GM19239 (cell line): ENCODE data around the gene TBX4.

Experiments
- DNase-seq: peaks from one replicate; pipeline ENCODE4 v3.0.0; 2011; ENCODE audit warnings: low spot score; ENCODE audit not compliant: insufficient read length
- FAIRE-seq: peaks from 2 replicates; lab custom pipeline; 2011; peaks lifted over from hg19 to GRCh38; lab: Jason Lieb, UNC

The TBX4 gene

DNA sequence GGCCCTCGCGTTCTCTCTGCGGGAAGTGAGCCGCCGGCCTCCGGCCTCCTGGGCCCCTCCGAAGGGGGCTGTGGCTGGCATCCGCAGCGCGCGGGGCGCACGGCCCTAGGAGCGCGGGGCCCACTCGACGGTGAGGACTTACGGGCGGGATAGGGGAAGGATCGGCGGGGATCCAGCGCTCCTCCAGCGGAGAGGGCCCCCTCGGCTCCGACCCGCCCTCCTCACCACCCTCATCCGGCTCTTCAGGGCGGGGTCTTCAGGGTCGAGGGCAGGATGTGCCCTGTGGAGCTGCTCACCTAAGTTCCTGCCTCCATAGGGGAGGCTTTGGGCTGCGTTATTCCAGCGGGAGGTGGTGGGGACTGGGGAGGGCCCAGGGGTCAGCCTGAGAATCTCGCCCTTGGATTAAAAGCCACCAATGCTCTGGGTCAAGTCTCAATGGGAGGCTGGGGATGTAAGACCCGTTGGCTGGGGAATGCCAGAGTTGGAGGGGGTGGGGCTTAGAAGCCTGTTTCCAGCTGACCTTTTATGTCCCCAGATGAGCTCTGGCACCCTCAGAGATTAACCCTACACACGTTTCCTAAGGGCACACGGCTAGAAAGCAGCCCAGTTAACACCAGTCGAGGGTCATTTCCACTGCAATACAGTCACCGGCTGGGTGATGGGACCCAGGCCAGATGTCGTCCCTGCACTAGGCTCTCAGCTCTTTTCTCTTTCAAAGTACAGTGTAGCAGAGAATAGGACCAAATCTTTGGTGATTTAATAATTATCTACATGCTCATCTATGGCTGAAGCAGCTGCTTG, 39.2 kb upstream of the TBX4 start:
- no peak for DNase-seq
- FAIRE-seq = no peak

DNA sequence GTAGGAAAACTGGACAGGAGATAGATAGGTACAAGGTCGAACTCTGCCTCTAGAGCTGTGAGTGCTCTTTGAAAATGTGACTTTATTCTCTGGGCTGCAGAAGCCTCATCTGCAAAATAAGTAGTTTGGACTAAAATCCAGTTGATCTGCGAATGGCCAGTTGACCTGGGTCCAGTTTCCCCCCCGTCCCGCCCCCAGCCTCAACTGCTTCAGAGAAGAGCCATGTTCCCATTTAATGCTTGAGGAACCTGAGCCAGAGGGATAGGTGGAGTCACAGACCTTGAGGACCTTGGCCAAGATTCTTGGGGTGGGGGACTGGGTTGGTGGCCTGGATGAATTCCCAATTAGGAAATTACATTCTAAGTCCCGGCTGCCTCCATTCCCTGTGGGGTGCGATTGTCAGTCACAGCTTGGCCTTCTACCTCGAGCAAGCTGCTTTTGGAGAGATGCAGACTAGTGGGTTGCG, 38.5 kb upstream of the TBX4 start:
- FAIRE-seq (no peak), DNase-seq (no peak)

DNA sequence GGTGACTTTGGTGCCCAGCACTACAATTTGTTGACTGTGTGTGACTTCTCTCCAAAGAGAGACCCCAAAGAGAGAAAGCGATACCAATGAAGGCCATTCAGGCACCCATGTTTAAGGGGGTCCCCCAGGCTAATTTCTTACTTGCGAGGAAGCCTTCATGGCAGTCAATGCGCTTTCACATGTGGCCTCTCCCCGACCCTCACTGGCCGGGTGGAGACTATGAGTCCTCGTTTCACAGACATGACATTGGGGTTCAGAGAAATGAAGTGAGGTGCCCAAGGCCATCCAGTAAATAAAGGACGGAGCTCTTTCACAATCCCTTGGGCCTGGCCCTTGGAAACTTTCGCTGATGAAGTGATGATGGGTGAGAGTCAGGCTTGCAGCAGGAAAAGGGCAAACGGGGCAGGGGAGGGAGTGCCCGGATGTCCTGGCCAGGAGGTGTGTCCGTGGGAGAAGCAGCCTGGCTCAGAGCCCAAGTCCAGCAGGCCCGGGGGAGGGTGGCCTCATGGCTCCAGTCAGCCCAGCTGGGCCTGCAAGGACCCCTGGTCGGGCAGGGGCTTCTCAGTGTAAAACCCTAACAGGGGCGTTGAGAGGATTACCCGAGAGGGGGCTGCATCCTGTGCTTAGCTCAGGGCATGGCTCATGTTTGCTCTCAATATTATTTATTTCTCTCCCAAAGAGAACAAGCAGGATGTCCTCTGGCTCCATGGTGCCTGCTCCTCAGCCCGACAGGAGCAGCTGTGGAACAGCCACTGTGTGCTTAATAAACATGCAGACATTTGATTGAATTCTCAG, 37.9 kb upstream of the TBX4 start:
- DNase-seq (no peak), FAIRE-seq (no peak)

DNA sequence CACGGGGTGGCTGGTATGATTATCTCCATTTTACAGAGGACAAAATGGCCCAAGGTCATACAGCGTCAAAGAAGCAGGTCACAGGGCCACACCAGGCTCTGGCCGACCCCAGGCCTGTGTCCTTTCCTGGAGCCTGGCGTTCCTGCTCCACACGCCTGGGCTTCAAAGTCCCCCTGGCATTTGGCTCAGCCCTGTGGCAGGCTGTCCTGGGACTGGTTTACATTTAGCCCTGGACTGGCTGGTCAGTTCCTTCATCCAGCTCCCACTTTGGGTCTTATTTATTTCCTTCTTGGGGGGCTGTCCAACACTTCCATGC, 37.3 kb upstream of the TBX4 start:
- FAIRE-seq (no peak), DNase-seq (no peak)

DNA sequence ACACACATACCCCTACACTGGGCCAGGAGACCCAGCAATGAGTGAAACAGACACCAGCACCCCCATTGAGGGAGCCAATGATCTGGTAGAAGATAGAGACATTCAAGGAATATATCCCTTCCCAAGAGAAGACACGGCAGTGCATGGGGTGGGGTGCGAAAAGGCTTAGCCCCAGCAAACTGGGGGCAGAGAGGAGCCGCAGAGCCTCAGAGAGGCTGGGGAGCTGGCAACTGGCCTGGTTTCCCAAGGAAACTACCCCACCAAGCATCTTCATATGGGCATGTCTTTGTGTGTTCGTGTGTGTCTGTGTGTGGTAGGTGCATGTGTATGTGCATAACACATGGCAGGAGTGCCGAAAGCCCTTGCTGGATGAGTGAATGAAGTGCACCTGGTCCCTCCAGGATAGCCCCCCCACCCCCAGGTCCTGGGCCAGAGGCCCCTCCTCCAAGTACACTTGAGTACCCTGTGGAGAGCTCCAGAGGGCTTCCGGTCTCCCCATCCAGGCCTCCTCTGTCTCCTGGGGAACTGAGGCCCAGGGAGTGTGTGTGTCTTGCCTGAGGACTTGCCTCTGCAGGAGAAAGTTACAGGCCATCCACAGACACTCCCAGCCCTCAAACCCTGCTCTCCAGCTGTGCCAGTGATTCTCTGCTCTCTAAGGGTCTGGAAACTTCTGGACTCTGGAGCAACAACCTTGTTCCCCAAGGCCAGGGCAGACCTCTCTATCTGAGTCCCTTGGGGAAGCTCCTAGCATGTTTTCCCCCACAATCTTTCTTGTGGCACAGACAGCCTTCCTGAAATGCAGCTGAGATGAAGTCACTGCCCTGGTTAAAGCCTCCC, 36.6 kb upstream of the TBX4 start:
- DNase-seq (no peak), FAIRE-seq (no peak)

DNA sequence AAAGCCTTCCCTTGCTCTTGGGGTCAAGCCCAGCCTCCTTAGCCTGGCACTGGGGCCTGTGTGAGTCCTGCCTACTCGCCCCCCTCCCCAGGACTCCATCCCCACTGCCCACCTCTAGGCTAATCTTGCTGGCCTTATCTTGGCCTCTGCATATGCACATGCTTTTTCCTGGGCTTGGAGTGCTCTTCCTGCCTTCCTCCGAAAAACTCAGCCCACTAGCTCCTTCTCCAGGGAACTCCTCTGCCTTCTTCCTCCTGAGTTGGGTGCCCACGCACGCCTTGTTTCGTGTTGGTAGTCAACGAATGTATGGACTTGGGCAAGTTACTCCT, 36.0 kb upstream of the TBX4 start:
- no peak for FAIRE-seq

DNA sequence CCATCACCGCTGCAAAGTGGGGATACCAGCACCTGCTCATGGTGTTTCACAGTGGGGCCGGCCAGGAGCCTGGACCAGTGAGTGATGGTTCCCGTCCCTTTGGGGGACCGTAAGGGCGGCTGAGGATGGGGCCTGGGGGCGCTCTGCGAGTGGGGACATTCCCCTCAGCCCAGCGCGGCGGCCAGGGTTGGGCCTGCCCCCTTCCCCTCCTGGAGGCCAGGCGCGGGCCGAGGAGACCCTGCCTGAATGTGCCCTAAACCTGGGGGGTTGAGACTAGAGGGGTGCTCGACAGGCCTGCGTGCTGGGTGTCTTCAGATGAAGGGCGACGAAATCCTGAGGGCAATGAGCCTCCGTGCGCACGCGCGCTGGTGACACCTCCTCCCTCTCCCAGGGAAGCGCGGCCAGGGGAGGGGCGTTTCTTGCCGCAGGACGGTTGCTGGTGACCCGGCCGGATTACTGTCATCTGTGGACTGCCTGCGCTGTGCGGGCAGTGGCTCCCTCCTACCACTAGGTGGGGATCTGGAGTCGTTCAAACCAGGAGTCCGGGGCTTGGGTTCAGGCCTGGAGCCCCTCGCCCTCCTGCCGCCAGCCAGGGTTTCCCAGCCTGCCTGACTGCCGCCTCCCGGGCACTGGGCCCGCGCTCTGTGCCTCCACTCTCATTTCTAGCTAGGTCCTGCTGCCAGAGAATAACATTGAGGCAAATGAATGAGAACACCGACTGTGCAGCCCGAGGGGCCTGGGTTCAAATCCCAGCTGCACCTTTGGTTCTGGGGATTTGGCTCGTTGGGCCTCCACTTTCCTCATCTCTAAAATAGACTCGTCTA, 35.5 kb upstream of the TBX4 start:
- peak; percentile 62 for FAIRE-seq
- DNase-seq = peak; percentile 69

More for the DNA sequence above, 36.0 kb upstream of the TBX4 start:
- DNase-seq = no peak

DNA sequence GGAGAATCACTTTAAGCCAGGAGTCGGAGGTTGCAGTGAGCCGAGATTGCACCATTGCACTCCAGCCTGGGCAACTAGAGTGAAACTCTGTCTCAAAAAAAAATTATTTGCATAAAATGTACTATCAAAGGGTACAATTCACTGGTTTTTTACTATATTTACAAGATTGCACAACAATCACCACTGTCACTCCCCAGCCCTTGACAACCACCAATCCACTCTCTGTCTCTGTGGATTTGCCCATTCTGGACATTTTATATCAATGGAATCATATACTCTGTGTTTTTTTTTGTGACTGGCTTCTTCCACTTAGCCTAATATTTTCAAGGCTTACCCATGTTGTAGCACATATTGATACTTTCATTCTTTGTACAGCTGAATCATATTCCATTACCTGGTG, 33.8 kb upstream of the TBX4 start:
- FAIRE-seq = no peak

DNA sequence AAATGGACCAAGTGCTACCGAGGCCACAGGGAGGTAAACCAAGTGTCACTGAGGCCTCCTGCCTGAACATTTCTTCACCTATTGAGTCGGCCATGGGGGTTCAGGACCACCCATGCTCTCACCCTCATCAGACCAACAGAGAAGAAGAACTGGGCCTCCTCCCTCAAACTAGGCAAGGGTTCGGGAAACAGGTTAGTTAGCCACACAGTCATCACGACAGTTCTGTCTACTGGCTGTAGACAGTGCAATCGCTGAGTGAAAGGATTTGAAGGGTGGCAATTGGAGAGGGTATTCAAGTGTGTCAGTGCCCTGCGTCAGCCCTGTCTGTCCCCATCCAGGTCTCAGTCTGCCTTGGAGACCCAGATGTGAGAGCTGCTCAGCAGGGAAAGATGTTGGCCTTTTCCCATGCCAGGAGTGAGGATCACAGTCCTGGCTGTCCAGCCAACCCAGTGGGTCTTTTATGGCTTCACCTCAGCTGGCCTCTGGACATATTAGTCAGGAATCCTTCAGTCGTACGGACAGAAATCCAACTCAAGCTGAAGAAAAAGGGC, 32.7 kb upstream of the TBX4 start:
- DNase-seq (no peak), FAIRE-seq (no peak)

More for the DNA sequence above, 33.8 kb upstream of the TBX4 start:
- DNase-seq = no peak

DNA sequence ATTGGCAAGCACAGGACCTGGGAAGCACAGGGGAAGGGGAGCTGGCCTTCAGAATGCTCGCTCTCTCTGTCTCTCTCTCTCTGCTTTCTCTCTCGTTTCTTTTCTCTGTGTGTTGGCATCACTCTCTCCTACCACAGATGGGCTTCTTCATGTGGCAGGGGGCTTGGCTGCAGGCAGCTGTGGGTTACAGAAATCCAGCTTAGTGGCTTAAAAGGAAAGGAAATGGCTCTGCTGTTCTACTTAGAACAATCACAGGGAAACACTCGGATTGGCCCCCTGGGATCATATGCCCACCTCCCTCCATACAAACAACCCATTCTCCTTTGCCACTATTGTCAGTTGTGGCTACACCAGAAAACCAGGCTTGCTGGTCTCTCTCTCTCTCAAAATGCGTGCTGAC, 32.2 kb upstream of the TBX4 start:
- DNase-seq = no peak
- no peak for FAIRE-seq

DNA sequence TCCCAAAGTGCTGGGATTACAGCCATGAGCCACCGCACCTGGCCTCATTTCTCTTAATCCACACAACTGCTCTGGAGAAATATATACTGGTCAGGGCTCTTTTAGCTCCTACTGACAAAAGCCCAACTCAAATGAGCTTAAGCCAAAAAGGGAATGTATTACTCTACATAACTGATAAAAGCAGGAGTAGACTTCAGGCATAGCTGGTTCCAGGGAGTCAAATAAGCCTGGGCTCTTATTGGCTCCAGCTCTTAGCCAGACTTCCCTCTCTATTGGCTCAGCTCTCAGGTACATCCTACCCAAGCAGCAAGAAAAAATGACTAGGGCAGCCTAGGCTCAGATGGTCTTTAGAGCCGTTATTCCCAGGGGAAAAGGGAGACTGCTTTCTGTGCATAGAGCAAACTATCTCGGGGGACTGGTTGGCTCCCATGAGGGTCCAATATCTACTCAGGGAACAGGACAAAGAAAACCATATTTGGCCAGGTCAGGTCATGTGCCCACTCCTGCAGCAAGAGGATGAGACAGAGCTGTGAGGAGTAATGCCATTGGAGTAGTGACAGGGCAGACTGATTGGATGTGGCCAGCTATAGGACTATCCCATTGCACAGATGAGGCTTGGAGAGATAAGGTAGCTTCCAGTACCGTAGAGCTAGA, 31.4 kb upstream of the TBX4 start:
- no peak for FAIRE-seq
- no peak for DNase-seq

DNA sequence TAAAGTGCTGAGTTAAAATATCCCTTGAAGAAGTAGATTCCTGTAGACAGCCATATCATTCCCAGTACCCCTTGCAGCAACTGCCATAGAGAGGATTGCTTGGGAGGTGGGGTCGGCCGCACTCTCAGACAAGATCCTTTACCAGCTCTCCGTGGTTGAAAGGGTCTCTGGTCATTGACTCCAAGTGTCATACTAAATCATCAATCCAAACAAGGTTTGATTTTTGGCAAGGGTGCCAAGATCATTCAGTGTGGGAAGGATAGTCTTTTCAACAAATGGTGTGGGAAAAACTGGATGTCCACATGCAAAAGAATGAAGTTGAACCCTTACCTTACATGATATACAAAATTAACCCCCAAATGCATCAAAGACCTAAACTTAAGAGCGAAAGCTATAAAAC, 30.8 kb upstream of the TBX4 start:
- DNase-seq (no peak), FAIRE-seq (no peak)

DNA sequence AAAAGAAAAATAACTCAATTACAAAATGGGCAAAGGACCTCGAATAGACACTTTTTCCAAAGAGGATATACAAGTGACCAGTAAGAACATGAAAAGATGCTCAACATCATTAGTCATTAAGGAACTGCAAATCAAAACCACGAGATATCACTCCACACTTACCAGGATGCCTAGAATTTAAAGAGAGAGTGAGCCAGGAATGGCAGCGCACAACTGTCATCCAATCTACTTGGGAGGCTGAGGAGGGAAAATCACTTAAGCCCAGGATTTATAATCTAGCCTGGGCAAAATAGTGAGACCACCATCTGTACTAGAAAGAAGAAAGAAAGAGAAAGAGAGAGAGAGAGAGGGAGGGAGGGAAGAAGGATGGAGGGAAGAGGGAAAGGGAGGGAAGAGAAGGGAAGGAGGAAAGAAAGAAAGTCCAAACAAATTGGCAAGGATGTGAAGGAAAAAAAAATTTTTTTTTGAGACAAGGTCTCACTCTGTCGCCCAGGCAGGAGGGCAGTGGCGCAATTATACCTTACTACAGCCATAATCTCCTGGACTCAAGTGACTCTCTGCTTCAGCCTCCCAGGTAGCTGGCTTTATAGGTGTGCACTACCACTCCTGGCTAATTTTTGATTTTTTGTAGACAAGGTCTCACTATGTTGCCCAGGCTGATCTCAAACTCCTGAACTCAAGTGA, 30.0 kb upstream of the TBX4 start:
- DNase-seq = no peak
- no peak for FAIRE-seq

DNA sequence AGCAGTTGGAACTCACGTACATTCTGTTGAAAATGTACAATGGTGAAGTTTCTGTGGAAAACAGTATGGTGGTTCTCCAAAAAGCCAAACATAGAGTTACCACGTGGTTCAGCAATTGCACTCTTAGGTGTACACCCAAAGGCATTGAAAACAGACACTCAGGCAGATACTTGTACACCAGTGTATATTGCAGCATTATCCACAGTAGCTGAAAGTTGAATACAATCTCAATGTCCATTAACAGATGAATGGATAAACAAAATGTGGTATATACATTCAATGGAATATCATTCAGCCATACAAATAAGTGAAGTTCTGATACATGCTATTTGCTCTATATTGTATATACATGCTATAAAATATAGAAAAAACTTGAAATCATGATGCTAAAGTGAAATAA, 29.4 kb upstream of the TBX4 start:
- FAIRE-seq = no peak
- no peak for DNase-seq

DNA sequence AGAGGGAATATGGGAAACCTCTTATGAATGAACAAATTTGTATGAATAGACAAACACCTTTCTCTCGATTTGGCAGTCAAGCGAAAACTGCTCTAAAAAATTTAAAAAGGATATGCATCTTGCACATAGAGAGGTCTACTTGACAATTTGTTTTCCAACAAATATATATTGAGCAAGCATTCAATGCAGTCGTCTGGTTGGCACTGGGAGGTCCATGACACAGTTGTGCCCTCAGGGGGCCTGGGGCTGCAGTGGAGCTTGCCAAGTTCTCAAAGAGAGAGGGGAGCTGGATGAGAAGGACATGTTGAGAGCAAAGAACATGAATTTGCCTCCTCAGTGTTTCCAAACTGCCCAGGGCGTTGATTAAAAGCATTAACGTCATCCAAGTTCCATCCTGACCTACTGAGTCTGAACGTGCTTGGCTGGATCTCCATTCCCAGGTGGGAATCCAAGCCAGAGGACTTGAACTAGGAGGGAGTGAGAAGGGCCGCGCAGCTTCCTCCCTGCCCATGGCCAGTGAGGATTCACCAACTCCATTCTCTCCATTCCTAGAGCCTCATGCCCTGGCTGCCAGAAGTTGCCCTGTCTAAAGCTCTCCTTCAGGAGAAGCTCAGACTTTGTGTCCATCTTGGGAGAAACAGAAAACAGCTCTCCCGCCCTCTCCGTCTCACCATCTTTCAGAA, 28.1 kb upstream of the TBX4 start:
- no peak for FAIRE-seq
- DNase-seq = no peak

DNA sequence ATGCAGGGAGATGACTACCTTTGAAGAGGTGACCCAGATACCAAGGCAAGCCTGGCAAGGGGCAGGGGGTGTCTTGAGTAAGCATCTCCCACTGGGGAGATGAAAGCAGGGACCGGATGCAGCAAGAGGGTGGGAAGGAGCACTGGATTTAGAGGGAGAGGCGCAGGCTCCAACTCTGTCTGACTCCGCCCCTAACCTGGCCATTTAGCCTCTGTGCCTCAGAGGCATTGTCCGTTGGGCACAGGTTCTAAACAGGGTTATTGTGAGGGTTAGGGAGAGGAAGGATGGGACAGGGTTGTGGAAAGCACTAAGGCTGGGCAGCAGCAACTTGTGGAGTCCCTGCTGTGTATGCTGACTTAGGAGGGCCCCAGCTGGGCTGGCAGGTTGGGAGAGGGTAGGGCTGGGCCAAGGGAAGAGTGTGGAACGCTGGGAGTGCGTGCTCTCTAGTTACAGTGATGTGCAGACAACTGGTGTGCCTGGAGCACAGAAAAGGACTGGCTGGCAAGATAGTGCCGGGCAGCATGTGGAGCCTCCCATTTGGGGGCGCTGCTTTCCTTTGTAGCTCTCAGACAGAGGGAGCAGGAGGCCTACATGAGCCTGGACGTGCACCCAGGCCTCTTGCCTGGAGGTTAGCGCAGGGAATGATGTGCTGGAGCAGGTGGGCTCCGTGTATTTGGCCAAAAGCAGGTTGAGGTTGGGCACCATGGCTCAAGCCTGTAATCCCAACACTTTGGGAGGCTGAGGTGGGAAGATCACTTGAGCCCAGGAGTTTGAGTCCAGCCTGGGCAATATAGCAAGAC, 26.3 kb upstream of the TBX4 start:
- no peak for FAIRE-seq
- DNase-seq = no peak

DNA sequence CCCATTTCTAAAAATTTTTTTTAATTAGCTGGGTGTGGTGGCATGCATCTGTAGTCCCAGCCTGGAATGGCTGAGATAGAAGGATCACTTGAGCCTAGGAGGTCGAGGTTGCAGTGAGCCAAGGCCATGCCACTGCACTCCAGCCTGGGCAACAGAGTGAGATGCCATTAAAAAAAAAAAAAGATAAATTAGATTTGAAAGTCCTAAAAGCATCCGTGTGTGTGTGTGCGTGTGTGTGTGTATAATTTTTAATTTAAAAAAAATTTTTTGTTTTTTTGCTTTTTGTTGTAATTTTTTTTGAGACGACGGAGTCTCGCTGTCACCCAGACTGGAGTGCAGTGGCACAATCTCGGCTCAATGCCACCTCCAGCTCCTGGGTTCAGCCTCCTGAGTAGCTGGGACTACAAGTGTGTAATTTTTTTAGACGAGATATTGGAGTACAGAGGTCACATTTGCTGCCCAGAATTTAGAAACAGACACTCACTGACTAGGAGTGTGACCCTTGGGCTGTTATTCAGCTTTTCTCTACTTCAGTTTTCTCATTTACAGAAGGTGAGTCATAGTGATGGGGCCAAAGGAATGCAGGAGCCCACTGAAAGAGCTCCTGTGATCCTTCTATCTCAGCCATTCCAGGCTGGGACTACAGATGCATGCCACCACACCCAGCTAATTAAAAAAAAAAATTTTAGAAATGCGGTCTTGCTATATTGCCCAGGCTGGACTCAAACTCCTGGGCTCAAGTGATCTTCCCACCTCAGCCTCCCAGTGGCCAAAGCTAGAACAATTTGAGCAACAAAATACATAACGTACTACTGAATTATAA, 25.5 kb upstream of the TBX4 start:
- FAIRE-seq = no peak
- no peak for DNase-seq
